ENCODE measurements around the gene HEATR5A.
"Not testable (repeated sequence)": the region's sequence is repeated elsewhere in the genome, so short reads cannot be mapped to it uniquely, and the experiment has no call there.

Gene HEATR5A

DNA sequence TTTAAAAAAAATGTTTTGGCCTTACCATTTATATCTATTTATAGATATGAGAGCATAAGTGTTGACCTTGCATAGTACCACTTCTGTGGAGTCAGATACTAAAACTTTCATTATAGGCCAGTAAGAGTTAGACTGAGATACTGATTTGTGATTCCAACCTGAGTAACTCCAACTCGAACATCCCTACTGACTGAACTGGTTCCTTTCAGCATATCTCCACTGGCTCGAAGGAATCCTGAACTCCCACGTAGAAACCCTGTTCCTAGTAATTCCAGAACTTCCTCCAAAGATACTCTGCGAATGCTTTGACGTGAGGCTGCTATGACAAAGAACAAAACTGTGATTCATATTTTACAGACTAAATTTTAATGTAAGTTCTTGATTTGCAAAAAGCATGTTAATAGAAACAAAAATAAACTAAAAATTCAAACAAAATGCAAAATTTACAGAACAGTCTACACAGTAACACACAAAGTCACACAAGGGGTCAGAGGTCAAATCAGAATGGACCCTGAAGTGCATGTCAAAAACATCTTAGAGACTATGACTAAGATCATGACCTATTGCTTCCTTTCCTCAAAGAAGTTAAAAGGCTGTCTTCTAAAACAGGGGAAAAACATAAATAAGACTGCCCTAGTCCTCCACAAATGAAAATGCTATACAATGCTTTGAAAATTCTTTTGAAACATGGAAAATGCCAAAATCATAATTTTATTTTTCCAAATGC, 31.5 kb downstream of the HEATR5A start:
- no peak for DNase-seq

- no peak for DNase-seq
These were observed 33.3 kb downstream of the HEATR5A start for GRCh38 chr14:31387091-31387490.

- DNase-seq = no peak
These were observed 34.1 kb downstream of the HEATR5A start for GRCh38 chr14:31386271-31386670.

GRCh38 chr14:31382221-31382620, 38.1 kb downstream of the HEATR5A start:
- DNase-seq = no peak

DNA sequence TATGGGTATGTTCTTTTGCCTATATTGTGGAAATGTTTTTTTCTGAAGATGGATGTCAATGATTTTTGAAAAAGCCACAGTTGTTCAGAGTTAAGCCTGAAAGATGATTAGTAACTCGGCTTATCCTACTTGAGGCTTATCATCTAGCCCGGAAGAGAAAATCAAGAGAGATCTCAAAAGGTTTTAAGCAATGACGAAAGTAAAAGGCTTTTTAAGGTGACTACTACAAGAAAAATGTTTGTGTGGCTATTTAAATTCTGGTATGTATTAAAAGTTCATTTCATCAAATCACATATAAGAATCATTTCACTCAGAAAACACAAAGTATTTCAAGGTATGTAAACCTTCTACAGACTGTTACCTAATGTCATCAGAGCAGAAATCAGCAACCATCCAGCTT, 40.2 kb downstream of the HEATR5A start:
- DNase-seq = no peak

- DNase-seq = not testable (repeated sequence)
These were observed 41.0 kb downstream of the HEATR5A start for GRCh38 chr14:31379125-31379947.

- DNase-seq = no peak
These were observed 42.9 kb downstream of the HEATR5A start for GRCh38 chr14:31377433-31377832.

DNA sequence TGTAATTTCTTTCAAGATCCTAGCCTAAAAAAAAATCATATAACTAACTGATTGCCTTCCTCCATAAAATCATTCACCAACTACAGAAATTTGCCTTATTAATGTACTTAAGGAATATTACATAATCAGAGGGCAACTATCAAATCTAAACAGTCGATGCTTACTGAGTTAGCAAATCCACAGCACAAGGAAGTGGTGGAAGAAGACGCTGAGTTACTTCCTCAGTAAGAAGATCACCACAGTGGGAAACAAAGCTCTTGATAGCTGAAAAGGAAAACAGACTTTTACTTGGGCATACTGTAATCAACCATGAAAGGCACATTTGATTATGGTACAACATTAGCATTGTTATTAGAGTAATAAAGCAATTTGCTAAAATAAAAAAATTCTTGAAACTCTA, 48.7 kb downstream of the HEATR5A start:
- no peak for DNase-seq

- DNase-seq = no peak
These were observed 56.8 kb downstream of the HEATR5A start for GRCh38 chr14:31363331-31364073.

DNA sequence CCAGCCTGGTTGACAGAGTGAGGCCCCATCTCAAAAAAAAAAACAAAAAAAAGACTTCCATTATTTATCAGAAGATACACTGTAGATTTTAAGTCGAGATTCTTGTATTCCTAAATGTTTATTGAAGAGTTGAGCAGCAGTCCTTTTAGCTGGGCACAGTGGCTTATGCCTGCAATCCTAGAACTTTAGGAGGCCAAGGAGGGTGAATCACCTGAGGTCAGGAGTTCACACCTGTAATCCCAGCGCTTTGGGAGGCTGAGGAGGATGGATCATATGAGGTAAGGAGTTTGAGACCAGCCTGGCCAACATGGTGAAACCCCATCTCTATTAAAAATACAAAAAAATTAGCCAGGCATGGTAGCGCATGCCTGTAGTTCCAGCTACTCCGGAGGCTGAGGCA, 57.6 kb downstream of the HEATR5A start:
- no peak for DNase-seq

DNA sequence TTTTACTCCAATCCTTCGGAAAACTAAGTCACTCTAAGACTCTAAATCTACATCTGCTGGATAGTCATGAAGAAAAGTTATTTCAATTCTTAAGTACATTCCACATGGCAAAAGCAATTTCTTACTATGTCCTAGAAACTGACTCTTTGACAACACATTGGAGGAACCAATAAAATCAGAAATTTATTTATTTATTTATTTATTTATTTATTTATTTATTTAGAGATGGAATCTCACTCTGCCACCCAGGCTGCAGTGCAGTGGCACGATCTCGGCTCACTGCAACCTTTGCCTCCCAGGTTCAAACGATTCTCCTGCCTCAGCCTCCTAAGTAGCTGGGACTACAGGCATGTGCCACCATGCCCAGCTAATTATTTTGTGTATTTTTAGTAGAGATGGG, 58.6 kb downstream of the HEATR5A start:
- not testable (repeated sequence) for DNase-seq

GRCh38 chr14:31360919-31361662, 59.3 kb downstream of the HEATR5A start:
- no peak for DNase-seq

- DNase-seq = no peak
These were observed 63.1 kb downstream of the HEATR5A start for GRCh38 chr14:31357279-31357678.

- DNase-seq = no peak
These were observed 74.3 kb downstream of the HEATR5A start for GRCh38 chr14:31346097-31346496.

DNA sequence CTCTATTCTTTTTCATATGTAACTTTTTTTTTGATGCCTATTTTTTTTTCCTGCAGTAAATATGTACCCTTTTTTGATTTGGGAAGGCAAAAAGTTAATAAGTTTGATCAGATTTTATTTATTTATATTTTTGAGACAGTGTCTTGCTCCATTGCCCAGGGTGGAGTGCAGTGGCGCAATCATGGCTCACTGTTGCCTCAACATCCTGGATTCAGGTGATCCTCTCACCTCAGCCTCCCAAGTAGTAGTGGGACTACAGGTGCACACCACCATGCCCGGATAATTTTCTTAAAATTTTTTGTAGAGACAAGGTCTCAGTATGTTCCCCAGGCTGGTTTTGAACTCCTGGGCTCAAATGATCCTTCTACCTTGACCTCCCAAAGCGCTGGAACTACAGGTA, 79.1 kb downstream of the HEATR5A start:
- DNase-seq = no peak

DNA sequence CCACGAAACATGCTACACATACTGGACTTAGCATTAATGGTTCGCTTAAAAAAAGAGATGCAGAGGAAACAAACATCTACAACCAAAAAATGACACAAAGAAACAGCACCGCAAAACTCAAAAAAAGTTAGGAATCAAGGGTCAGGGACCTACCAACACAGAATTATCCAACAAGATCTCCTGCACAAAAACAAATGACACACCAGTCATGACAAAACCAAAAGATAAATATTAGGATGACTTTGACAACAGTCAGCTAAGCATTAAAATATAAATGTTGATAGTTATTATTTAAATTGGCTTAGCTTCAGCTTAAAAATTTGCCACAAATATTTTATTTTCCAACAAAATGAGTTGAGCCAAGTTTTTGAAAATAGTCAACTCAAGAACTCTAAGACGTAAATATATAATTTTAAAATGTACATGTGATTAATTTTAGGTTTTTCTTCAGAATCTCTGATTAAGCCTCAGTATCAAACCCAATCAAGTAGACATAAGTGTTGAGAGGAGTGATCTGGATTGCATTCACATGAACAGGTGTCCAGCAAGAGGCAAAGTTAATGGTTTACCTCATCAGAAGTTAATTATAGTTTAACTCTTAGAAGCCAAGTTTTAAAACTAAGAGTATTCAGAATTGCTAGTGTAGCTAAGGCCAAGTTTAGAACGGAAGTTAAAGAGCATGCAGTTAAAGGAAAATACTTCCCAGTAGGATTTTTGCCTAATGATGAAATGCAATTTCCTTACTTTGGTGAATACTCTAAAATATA, 79.9 kb downstream of the HEATR5A start:
- no peak for DNase-seq

GRCh38 chr14:31339743-31340142, 80.6 kb downstream of the HEATR5A start:
- no peak for DNase-seq

DNA sequence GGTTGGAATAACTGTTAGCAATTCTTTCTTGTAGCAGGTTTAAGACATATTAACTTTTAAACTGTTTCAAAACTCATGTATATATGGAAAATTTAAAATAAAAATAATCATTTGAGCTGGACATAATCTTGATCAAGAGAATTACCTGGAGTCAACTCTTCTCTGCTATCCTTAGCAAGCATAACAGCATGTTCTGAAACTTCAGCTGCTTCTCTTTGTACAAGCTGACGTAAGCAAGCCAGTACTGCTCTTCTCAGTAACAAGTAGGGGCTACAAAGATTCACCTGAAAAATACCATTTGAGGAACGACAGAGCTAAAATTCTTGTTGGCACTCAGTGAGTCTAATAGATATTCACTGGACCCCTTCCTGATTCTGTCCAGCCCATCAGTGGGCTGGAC, 83.0 kb downstream of the HEATR5A start:
- no peak for DNase-seq

DNA sequence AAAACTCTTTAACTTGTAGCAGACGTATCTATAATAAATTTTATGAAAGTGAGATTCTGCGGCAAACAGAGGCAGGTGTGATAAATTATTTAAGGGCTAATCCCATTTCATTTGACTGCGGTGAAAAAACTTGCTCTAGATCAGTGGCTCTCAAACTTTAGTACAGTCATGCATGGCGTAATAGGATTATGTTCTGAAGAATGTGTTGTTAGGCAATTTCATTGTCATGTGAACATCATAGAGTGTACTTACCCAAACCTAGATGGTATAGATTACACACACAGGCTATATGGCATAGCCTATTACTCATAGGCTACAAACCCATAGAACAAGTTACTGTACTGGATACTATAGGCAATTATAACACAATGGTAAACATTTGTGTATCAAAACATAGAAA, 83.7 kb downstream of the HEATR5A start:
- no peak for DNase-seq

- DNase-seq = not testable (repeated sequence)
These were observed 89.0 kb downstream of the HEATR5A start for GRCh38 chr14:31331395-31331794.

DNA sequence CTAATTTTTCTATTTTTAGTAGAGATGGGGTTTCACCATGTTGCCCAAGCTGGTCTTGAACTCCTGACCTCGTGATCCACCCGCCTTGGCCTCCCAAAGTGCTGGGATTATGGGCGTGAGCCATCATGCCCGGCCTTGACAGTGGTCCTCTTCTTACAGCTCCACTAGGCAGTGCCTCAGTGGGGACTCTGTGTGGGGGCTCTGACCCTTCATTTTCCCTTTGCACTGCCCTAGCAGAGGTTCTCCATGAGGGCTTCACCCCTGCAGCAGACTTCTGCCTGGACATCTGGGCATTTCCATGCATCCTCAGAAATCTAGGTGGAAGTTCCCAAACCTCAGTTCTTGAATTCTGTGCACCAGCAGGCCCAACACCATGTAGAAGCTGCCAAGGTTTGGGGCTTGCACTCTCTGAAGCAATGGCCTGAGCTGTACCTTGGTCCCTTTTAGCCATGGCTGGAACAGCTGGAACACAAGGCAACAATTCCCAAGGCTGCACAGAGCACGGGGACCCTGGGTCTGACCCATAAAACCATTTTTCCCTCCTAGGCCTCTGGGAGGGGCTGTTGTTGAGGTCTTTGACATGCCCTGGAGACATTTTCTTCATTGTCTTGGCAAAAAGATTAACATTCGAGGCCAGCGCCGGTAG, 90.4 kb downstream of the HEATR5A start:
- DNase-seq = not testable (repeated sequence)

Data from effector CD8-positive, alpha-beta T cell (primary cell).